PFSK-1 (cell line): Measurements from ENCODE around the gene PRSS53.

Source experiments
- FOXP2 ChIP-seq: optimal IDR thresholded peaks from 2 replicates; pipeline ENCODE3; 2011; ENCODE audit warnings: borderline replicate concordance, control low read depth, inconsistent platforms; ENCODE audit not compliant: insufficient read depth; ENCODE audit errors: extremely low read length, extremely low read depth
- POLR2AphosphoS5 ChIP-seq: IDR thresholded peaks from 2 replicates; pipeline ENCODE4 v1.6.1; 2012; ENCODE audit warnings: low read depth, mild to moderate bottlenecking, control low read depth, low read length, moderate library complexity
- SIN3A ChIP-seq: IDR thresholded peaks from 2 replicates; pipeline ENCODE4 v1.6.1; 2012; ENCODE audit warnings: mild to moderate bottlenecking, low read length, moderate library complexity, borderline replicate concordance; ENCODE audit not compliant: insufficient read depth
- TAF1 ChIP-seq: IDR thresholded peaks from 2 replicates; pipeline ENCODE4 v1.6.1; 2012; ENCODE audit warnings: low read length, control low read depth, borderline replicate concordance; ENCODE audit not compliant: insufficient read depth
- TF ChIP-seq, protein P1 (sequence below), 2 experiments: IDR thresholded peaks; 2 replicates each; pipeline versions ENCODE4 v1.6.1 to v1.8.0; 2011 to 2012; ENCODE audit warnings: low read depth in 2 of 2, low read length in 2 of 2, control low read depth in 1 of 2, inconsistent platforms in 1 of 2, mild to moderate bottlenecking in 1 of 2, moderate library complexity in 1 of 2; ENCODE audit not compliant: insufficient read depth in 1 of 2

The PRSS53 gene

GRCh38 chr16:31042866-31043265 is 45.9 kb downstream of the PRSS53 start:
- no peak for TF ChIP-seq POLR2AphosphoS5
- TF ChIP-seq, protein P1, sequence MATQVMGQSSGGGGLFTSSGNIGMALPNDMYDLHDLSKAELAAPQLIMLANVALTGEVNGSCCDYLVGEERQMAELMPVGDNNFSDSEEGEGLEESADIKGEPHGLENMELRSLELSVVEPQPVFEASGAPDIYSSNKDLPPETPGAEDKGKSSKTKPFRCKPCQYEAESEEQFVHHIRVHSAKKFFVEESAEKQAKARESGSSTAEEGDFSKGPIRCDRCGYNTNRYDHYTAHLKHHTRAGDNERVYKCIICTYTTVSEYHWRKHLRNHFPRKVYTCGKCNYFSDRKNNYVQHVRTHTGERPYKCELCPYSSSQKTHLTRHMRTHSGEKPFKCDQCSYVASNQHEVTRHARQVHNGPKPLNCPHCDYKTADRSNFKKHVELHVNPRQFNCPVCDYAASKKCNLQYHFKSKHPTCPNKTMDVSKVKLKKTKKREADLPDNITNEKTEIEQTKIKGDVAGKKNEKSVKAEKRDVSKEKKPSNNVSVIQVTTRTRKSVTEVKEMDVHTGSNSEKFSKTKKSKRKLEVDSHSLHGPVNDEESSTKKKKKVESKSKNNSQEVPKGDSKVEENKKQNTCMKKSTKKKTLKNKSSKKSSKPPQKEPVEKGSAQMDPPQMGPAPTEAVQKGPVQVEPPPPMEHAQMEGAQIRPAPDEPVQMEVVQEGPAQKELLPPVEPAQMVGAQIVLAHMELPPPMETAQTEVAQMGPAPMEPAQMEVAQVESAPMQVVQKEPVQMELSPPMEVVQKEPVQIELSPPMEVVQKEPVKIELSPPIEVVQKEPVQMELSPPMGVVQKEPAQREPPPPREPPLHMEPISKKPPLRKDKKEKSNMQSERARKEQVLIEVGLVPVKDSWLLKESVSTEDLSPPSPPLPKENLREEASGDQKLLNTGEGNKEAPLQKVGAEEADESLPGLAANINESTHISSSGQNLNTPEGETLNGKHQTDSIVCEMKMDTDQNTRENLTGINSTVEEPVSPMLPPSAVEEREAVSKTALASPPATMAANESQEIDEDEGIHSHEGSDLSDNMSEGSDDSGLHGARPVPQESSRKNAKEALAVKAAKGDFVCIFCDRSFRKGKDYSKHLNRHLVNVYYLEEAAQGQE (IDR thresholded peaks at IDR 0.05; ENCODE audit: insufficient read depth in 1 of 2, low read depth in 2 of 2, low read length in 2 of 2), result no peak
- TF ChIP-seq TAF1, result no peak
- no peak for TF ChIP-seq SIN3A
- no peak for TF ChIP-seq FOXP2

DNA sequence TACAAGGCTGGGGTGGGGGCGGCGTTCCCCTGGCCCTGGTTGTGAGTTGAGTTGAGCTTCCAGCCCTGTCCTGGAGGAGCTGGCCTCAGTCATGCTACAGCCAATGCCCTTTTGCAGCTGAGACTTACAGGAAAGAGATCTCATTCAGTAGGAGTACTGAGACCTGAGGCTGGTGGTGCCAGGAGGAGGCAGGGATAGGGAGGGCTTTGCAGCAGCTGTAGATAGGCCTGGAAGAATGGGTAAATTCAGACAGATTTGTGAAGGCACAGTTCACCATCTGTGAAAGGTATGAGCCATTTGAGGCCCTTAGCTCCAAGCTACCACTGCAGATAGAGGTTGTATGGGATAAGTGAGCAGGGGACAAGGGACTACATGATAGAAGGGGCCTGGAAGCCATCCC is 49.8 kb downstream of the PRSS53 start:
- no peak for TF ChIP-seq SIN3A
- TF ChIP-seq TAF1, result no peak
- TF ChIP-seq POLR2AphosphoS5, result no peak
- TF ChIP-seq FOXP2, result no peak
- TF ChIP-seq, protein P1 (IDR thresholded peaks at IDR 0.05; ENCODE audit: insufficient read depth in 1 of 2, low read depth in 2 of 2, low read length in 2 of 2), result no peak

DNA sequence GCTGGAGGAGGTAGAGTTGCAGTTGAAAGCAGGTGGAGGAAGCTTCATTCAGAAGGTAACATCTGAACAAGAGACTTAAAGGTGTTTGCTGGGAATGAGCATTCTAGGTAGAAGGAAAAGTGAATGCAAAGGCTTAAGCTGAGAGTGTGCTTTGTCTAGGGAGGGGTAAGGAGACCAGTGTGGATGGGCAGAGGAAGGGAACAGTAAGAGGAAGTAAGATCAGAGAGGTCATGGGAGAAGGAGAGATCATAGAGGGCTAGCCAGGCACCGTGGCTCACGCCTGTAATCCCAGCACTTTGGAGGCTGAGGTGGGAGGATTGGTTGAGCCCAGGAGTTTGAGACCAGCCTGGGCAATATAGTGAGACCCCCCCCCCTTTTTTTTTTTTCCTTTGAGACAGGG is 52.1 kb downstream of the PRSS53 start:
- TF ChIP-seq, protein P1 (IDR thresholded peaks at IDR 0.05; ENCODE audit: insufficient read depth in 1 of 2, low read depth in 2 of 2, low read length in 2 of 2), result no peak
- TF ChIP-seq TAF1, result no peak
- TF ChIP-seq SIN3A, result no peak
- no peak for TF ChIP-seq FOXP2
- TF ChIP-seq POLR2AphosphoS5, result no peak

DNA sequence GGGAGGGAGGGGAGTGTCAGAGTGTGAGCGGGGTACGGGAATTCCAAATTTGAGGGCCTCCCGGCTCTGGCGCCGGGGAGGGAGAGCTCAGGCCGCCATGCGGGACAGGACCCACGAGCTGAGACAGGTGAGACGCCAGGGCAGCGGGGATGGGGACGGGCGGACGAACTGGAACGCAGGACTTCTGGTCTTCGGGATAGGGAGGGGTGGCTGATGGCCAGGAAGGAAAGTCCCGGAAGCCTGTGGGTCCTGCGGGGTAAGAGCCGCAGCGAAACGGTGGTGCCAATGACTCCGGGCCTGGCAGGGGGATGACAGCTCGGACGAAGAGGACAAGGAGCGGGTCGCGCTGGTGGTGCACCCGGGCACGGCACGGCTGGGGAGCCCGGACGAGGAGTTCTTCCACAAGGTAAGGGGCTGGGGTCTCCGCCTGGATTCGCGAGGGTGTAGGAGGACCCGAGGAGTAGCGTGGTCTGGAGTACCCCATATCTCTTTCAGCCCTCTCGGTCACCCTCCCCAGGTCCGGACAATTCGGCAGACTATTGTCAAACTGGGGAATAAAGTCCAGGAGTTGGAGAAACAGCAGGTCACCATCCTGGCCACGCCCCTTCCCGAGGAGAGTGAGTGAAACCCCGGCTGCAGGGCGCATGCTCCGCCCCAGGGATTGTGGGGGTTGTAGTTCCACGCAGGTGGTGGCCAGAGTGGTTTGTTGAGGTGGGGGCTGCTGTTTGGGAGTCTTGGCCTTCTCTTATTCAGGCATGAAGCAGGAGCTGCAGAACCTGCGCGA is 54.8 kb downstream of the PRSS53 start:
- TF ChIP-seq POLR2AphosphoS5 (peak; percentile 34; the same call in 1 of the 2 replicates), SIN3A (0 out of 2 replicates have a peak, but pooled peaks have one; percentile 44), TAF1 (no peak), FOXP2 (no peak)
- TF ChIP-seq, protein P1 (IDR thresholded peaks at IDR 0.05; ENCODE audit: insufficient read depth in 1 of 2, low read depth in 2 of 2, low read length in 2 of 2), result no peak
